Thyroid gland (tissue), 4 donors: ENCODE measurements around the gene C1QTNF12.

ENCODE experiments used
- POLR2A ChIP-seq, 2 donors: fragments of 450-650 bp; IDR thresholded peaks; one replicate each; pipeline ENCODE4 v1.6.1; 2017; ENCODE audit warnings: antibody characterized with exemption in 2 of 2, mild to moderate bottlenecking in 2 of 2, moderate library complexity in 1 of 2
- TF ChIP-seq, protein P1 (sequence below), 6 experiments: fragments of 200-600 bp in 3 of 6; fragments of 450-650 bp in 3 of 6; sonication (generic) in 3 of 6; IDR thresholded peaks; one replicate each; pipeline ENCODE4 v1.5.1; 2016 to 2019; ENCODE audit warnings: antibody characterized with exemption in 6 of 6, mild to moderate bottlenecking in 2 of 6, inconsistent platforms in 1 of 6, moderate library complexity in 1 of 6

DNA sequence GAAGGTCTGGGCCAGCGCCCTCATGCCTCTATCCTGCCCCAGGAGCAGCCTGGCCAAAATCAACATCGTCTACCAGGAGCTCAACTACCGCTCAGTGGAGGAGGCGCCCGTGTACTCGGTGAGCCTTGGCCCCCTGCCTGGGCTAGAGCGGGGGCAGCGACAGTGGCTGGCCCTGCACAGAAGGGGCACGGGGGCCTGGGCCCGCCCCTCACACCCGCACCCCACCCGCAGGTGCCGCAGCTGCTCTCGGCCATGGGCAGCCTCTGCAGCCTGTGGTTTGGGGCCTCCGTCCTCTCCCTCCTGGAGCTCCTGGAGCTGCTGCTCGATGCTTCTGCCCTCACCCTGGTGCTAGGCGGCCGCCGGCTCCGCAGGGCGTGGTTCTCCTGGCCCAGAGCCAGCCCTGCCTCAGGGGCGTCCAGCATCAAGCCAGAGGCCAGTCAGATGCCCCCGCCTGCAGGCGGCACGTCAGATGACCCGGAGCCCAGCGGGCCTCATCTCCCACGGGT lies 44.6 kb upstream of the C1QTNF12 start:
- TF ChIP-seq, protein P1, sequence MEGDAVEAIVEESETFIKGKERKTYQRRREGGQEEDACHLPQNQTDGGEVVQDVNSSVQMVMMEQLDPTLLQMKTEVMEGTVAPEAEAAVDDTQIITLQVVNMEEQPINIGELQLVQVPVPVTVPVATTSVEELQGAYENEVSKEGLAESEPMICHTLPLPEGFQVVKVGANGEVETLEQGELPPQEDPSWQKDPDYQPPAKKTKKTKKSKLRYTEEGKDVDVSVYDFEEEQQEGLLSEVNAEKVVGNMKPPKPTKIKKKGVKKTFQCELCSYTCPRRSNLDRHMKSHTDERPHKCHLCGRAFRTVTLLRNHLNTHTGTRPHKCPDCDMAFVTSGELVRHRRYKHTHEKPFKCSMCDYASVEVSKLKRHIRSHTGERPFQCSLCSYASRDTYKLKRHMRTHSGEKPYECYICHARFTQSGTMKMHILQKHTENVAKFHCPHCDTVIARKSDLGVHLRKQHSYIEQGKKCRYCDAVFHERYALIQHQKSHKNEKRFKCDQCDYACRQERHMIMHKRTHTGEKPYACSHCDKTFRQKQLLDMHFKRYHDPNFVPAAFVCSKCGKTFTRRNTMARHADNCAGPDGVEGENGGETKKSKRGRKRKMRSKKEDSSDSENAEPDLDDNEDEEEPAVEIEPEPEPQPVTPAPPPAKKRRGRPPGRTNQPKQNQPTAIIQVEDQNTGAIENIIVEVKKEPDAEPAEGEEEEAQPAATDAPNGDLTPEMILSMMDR (IDR thresholded peaks at IDR 0.05) = no peak
- TF ChIP-seq POLR2A (IDR thresholded peaks at IDR 0.05) = no peak
